Endothelial cell of umbilical vein (primary cell): ENCODE data around the gene SUV39H2. TPM values are rescaled to one million over a fixed set of nuclear protein-coding genes. Genes with fewer than 3 reads are reported as not detected.

Experiments used
- BruUV-seq: library from RNA; stranded (reverse); fragments of 400-500 nt; replicated peaks from 2 replicates; lab custom pipeline; 2021; lab: Mats Ljungman, UMichigan
- CTCF ChIA-PET: fragments of 300-600, 350-600 bp; sonication (Branson Sonifier 250); formaldehyde crosslinking; loops from one replicate; lab custom pipeline; 2021; ENCODE audit warnings: antibody characterized with exemption, inconsistent platforms; lab: Charles Lee
- POLR2A ChIA-PET: fragments of 300-600, 350-600 bp; sonication (Branson Sonifier 250); formaldehyde crosslinking; loops from one replicate; lab custom pipeline; 2021; ENCODE audit warnings: antibody characterized with exemption, inconsistent platforms; lab: Charles Lee
- DNase-seq: peaks from one replicate; pipeline ENCODE4 v3.0.0-alpha.2; 2011; ENCODE audit warnings: low read depth, low spot score
- FAIRE-seq: peaks from 2 replicates; lab custom pipeline; 2011; peaks lifted over from hg19 to GRCh38; lab: Jason Lieb, UNC
- H2AFZ ChIP-seq: 2 replicates; pipeline ENCODE4 v1.6.0; 2012; ENCODE audit warnings: low read depth, low read length, control low read depth, inconsistent platforms
- H3K27ac ChIP-seq: 2 replicates; pipeline ENCODE4 v1.5.1; 2011; ENCODE audit warnings: low read depth, mild to moderate bottlenecking, control low read depth, low read length, moderate library complexity; ENCODE audit not compliant: insufficient read depth
- H3K27me3 ChIP-seq, 2 experiments: 2 replicates each; pipeline versions ENCODE4 v1.6.0 to v1.6.1; 2011; ENCODE audit warnings: low read length in 2 of 2, mixed read lengths in 1 of 2; ENCODE audit not compliant: control insufficient read depth in 2 of 2, insufficient read depth in 2 of 2
- H3K36me3 ChIP-seq, 2 experiments: 2 replicates in 1 of 2; 3 replicates in 1 of 2; pipeline ENCODE4 v1.5.1; 2011; ENCODE audit warnings: low read length in 2 of 2, mild to moderate bottlenecking in 1 of 2, moderate library complexity in 1 of 2; ENCODE audit not compliant: control insufficient read depth in 2 of 2, insufficient read depth in 2 of 2; ENCODE audit errors: extremely low read depth in 1 of 2
- H3K4me1 ChIP-seq: 3 replicates; pipeline ENCODE4 v1.5.1; 2011; ENCODE audit warnings: mild to moderate bottlenecking, low read length; ENCODE audit not compliant: control insufficient read depth, insufficient read depth; ENCODE audit errors: extremely low read depth
- H3K4me2 ChIP-seq: 2 replicates; pipeline ENCODE4 v1.6.1; 2011; ENCODE audit warnings: low read length, control low read depth, mixed read lengths; ENCODE audit not compliant: insufficient read depth
- H3K4me3 ChIP-seq, 3 experiments: fragments of 200-600 bp in 1 of 3; sonication (generic), shearing (Covaris generic) in 1 of 3; replicated peaks in 1 of 3; 2 replicates each; pipeline ENCODE4 v1.5.1; 2011 to 2016; ENCODE audit warnings: control low read depth in 3 of 3, low read length in 3 of 3, mild to moderate bottlenecking in 2 of 3, inconsistent platforms in 1 of 3, low read depth in 1 of 3, moderate library complexity in 1 of 3; ENCODE audit not compliant: insufficient read depth in 1 of 3
- H3K79me2 ChIP-seq: 2 replicates; pipeline ENCODE4 v1.6.0; 2012; ENCODE audit warnings: low read length, inconsistent platforms; ENCODE audit not compliant: control insufficient read depth, insufficient read depth
- H3K9ac ChIP-seq: replicated peaks from 2 replicates; pipeline ENCODE3; 2011; ENCODE audit warnings: low read length, control low read depth; ENCODE audit not compliant: insufficient read depth; ENCODE audit errors: extremely low read depth
- H3K9me1 ChIP-seq: replicated peaks from 3 replicates; pipeline ENCODE4 v1.6.0; 2011; ENCODE audit warnings: mild to moderate bottlenecking, low read length; ENCODE audit not compliant: control insufficient read depth, insufficient read depth; ENCODE audit errors: extremely low read depth
- H3K9me3 ChIP-seq: replicated peaks from 2 replicates; pipeline ENCODE4 v1.5.1; 2012; ENCODE audit warnings: low read length, inconsistent platforms; ENCODE audit not compliant: control insufficient read depth, insufficient read depth
- H4K20me1 ChIP-seq: replicated peaks from 2 replicates; pipeline ENCODE3; 2011; ENCODE audit warnings: mild to moderate bottlenecking, low read length; ENCODE audit not compliant: control insufficient read depth, insufficient read depth; ENCODE audit errors: extremely low read depth
- EZH2 ChIP-seq: IDR thresholded peaks from 2 replicates; pipeline ENCODE4 v1.6.1; 2012; ENCODE audit warnings: borderline replicate concordance, low read depth, mild to moderate bottlenecking, moderate library complexity, low read length, inconsistent platforms; ENCODE audit not compliant: severe bottlenecking
- FOS ChIP-seq: IDR thresholded peaks from 2 replicates; pipeline ENCODE4 v1.6.1; 2011; ENCODE audit warnings: mild to moderate bottlenecking, low read length, moderate library complexity, borderline replicate concordance; ENCODE audit not compliant: insufficient read depth
- GATA2 ChIP-seq: IDR thresholded peaks from 2 replicates; pipeline ENCODE4 v1.7.0; 2011; ENCODE audit warnings: low read depth, mild to moderate bottlenecking, moderate library complexity, mixed read lengths, low read length; ENCODE audit not compliant: insufficient read length, insufficient read depth
- JUN ChIP-seq: IDR thresholded peaks from 2 replicates; pipeline ENCODE4 v1.6.1; 2011; ENCODE audit warnings: borderline replicate concordance, low read depth; ENCODE audit not compliant: insufficient read length, insufficient read depth
- MYC ChIP-seq: IDR thresholded peaks from one replicate; pipeline ENCODE4 v1.6.1; 2011; ENCODE audit warnings: mild to moderate bottlenecking, low read depth, low read length
- POLR2A ChIP-seq: IDR thresholded peaks from 2 replicates; pipeline ENCODE4 v1.6.1; 2012; ENCODE audit warnings: low read depth, mild to moderate bottlenecking, control low read depth, low read length
- POLR2AphosphoS5 ChIP-seq: IDR thresholded peaks from 2 replicates; pipeline ENCODE4 v1.6.1; 2012; ENCODE audit warnings: low read depth, mild to moderate bottlenecking, control low read depth, low read length, moderate library complexity; ENCODE audit not compliant: insufficient read depth
- dilution Hi-C: fragments of 300-500 bp; cut with MboI; formaldehyde crosslinking; loops from one replicate; pipeline ENCODE4 v1.15.0; 2019; ENCODE audit warnings: low sequenced_read_pairs; ENCODE audit not compliant: extremely low pct_ligation_motif_present
- intact Hi-C: fragments of 100-400 bp; cut with micrococcal nuclease; formaldehyde crosslinking; loops from one replicate; pipeline ENCODE4 v1.10.0; 2022
- polyA plus RNA-seq, 4 experiments: library from polyadenylated mRNA; depleted of rRNA in 3 of 4; stranded (reverse) in 3 of 4; unstranded in 1 of 4; fragments of >200 nt; gene quantifications; 2 replicates each; pipeline versions ENCODE4 v1.2.1 to v1.2.3, GENCODE V29; 2011 to 2012; ENCODE audit warnings: missing spikeins in 1 of 4
- total RNA-seq: library from RNA; stranded (reverse); gene quantifications from 2 replicates; pipeline ENCODE4 v1.2.3, GENCODE V29; 2021
- TF ChIP-seq, protein P1 (sequence below), 2 donors: IDR thresholded peaks; 1 replicate in 1 of 2; 2 replicates in 1 of 2; pipeline ENCODE4 v1.5.1; 2011; ENCODE audit warnings: low read length in 2 of 2, mild to moderate bottlenecking in 2 of 2, moderate library complexity in 2 of 2, control low read depth in 1 of 2, inconsistent platforms in 1 of 2, low read depth in 1 of 2; ENCODE audit not compliant: insufficient read depth in 1 of 2; ENCODE audit errors: extremely low read depth in 1 of 2
- TF ChIP-seq, protein P2 (sequence below): IDR thresholded peaks from 2 replicates; pipeline ENCODE4 v1.6.1; 2011; ENCODE audit not compliant: insufficient read depth, insufficient read length

Gene SUV39H2
- total and polyA plus RNA-seq, 2 donors (not counting 3 experiments of a cell fraction or from before 2014, with no cell fraction given), result 5.7 to 29.9 TPM

GRCh38 chr10:14910953-14911352 lies 32.3 kb downstream of the SUV39H2 start:
- no peaks in the 10 kb centered on the region for H3K79me2 ChIP-seq
- ChIA-PET CTCF (interaction anchor here (1.0 to 1.4 kb wide), 2 partner anchors 8 to 42 kb away, joined by 3 read pairs; no protein-coding TSS in a partner anchor), POLR2A (no interaction called here)
- BruUV-seq, result no TSS peak
- no peak overlapping the region for H2AFZ ChIP-seq
- DNase-seq (no peak), FAIRE-seq (no peak)
- H3K9ac ChIP-seq, result no peak overlapping the region
- H3K4me1 ChIP-seq, result no peaks in the 10 kb centered on the region
- dilution Hi-C loops, result no loop called here
- H3K36me3 ChIP-seq, result peaks cover 3 to 28% of the 10 kb centered on the region in 2 experiments
- no peak overlapping the region for H3K27ac ChIP-seq
- H4K20me1 ChIP-seq, result no peaks in the 10 kb centered on the region
- TF ChIP-seq MYC, result no peak
- no peak for TF ChIP-seq EZH2
- no peak for TF ChIP-seq POLR2A
- TF ChIP-seq, protein P1, sequence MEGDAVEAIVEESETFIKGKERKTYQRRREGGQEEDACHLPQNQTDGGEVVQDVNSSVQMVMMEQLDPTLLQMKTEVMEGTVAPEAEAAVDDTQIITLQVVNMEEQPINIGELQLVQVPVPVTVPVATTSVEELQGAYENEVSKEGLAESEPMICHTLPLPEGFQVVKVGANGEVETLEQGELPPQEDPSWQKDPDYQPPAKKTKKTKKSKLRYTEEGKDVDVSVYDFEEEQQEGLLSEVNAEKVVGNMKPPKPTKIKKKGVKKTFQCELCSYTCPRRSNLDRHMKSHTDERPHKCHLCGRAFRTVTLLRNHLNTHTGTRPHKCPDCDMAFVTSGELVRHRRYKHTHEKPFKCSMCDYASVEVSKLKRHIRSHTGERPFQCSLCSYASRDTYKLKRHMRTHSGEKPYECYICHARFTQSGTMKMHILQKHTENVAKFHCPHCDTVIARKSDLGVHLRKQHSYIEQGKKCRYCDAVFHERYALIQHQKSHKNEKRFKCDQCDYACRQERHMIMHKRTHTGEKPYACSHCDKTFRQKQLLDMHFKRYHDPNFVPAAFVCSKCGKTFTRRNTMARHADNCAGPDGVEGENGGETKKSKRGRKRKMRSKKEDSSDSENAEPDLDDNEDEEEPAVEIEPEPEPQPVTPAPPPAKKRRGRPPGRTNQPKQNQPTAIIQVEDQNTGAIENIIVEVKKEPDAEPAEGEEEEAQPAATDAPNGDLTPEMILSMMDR (IDR thresholded peaks at IDR 0.05; ENCODE audit: extremely low read depth in 1 of 2, insufficient read depth in 1 of 2, low read depth in 1 of 2, low read length in 2 of 2), result no peak
- TF ChIP-seq FOS, result no peak
- TF ChIP-seq, protein P2, sequence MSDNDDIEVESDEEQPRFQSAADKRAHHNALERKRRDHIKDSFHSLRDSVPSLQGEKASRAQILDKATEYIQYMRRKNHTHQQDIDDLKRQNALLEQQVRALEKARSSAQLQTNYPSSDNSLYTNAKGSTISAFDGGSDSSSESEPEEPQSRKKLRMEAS, result no peak
- no peak for TF ChIP-seq GATA2
- TF ChIP-seq JUN, result no peak
- TF ChIP-seq POLR2AphosphoS5, result no peak
- intact Hi-C loops, result no loop called here
- no peak overlapping the region for H3K4me2 ChIP-seq
- H3K27me3 ChIP-seq, result no peaks in the 10 kb centered on the region
- H3K4me3 ChIP-seq, result no peak overlapping the region
- H3K9me1 ChIP-seq, result no peaks in the 10 kb centered on the region
- no peaks in the 10 kb centered on the region for H3K9me3 ChIP-seq
